Measurements from ENCODE around the gene VPS39. TPM values are rescaled to one million over a fixed set of nuclear protein-coding genes. Genes with fewer than 3 reads are reported as not detected.

VPS39 gene
- total RNA-seq, 1 donor from 2014 or later: 91.9 TPM

DNA sequence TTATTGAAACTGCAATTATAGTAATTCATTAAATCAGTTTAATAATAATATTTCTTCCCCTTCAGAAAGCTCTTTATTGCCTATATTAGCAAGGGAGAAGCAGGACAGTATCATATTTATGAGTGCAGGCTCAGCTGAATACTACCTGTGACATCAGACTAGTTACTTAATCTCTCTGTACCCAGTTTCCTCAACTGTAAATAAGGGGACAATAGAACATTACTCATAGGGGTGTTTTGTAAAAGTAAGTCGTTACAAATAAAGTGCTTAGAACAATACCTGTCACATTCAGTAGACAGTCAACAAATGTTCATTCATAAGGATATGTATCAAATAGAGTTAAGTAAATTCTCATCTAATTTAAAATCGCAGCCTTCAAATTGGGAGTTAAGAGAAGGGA is 12.1 kb upstream of the VPS39 start:
- Histone ChIP-seq H3K27me3 (no peaks in the 10 kb centered on the region), H3K36me3 (peaks cover 46 to 75% of the 10 kb centered on the region in 2 donors), H3K27ac (no peak overlapping the region), H3K4me3 (no peak overlapping the region), H3K9me3 (no peaks in the 10 kb centered on the region), H3K4me1 (no peaks in the 10 kb centered on the region)
- intact Hi-C loops (cut with DNase I): no loop called here
- TF ChIP-seq, protein P1, sequence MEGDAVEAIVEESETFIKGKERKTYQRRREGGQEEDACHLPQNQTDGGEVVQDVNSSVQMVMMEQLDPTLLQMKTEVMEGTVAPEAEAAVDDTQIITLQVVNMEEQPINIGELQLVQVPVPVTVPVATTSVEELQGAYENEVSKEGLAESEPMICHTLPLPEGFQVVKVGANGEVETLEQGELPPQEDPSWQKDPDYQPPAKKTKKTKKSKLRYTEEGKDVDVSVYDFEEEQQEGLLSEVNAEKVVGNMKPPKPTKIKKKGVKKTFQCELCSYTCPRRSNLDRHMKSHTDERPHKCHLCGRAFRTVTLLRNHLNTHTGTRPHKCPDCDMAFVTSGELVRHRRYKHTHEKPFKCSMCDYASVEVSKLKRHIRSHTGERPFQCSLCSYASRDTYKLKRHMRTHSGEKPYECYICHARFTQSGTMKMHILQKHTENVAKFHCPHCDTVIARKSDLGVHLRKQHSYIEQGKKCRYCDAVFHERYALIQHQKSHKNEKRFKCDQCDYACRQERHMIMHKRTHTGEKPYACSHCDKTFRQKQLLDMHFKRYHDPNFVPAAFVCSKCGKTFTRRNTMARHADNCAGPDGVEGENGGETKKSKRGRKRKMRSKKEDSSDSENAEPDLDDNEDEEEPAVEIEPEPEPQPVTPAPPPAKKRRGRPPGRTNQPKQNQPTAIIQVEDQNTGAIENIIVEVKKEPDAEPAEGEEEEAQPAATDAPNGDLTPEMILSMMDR (IDR thresholded peaks at IDR 0.05): no peak
- DNase-seq (ENCODE audit: low spot score in 2 of 2): no peak

DNA sequence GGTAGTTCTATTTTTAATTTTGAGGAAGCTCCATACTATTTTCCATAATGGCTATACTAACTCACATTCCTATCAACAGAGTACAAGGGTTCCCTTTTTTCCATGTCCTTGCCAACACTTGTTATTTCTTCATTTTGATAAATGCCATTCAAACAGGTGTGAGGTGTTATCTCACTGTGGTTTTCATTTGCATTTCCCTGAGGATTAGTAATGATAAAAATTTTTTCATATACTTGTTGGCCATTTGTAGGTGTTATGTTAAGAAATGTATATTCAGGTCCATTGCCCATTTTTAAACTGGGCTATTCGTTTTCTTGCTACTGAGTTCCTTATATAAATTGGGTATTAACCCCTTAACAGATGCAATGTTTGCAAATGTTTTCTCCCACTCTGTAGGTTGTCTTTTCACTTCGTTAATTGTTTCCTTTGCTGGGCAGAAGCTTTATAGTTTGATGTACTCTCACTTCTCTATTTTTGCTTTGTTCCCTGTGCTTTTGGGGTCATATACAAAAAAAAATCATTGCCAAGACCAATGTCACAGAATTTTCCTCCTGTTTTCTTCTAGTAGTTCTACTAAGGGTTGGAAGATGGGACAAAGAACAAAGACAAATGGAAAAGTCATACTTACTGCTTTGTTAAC is 11.0 kb upstream of the VPS39 start:
- Histone ChIP-seq H3K27me3 (no peaks in the 10 kb centered on the region), H3K27ac (no peak overlapping the region), H3K9me3 (no peaks in the 10 kb centered on the region), H3K4me1 (no peaks in the 10 kb centered on the region), H3K36me3 (peaks cover 46 to 64% of the 10 kb centered on the region in 2 donors), H3K4me3 (no peak overlapping the region)
- TF ChIP-seq, protein P1 (IDR thresholded peaks at IDR 0.05): no peak
- intact Hi-C loops (cut with DNase I): no loop called here
- DNase-seq (ENCODE audit: low spot score in 2 of 2): no peak

- Histone ChIP-seq H3K4me1 (no peaks in the 10 kb centered on the region), H3K36me3 (peaks cover 52 to 57% of the 10 kb centered on the region in 2 donors), H3K27ac (no peak overlapping the region), H3K27me3 (no peaks in the 10 kb centered on the region), H3K4me3 (no peak overlapping the region), H3K9me3 (no peaks in the 10 kb centered on the region)
- intact Hi-C loops (cut with DNase I): no loop called here
- TF ChIP-seq, protein P1 (IDR thresholded peaks at IDR 0.05): no peak
- DNase-seq (ENCODE audit: low spot score in 2 of 2): no peak
These were observed 9.5 kb upstream of the VPS39 start for GRCh38 chr15:42217568-42217967.

DNA sequence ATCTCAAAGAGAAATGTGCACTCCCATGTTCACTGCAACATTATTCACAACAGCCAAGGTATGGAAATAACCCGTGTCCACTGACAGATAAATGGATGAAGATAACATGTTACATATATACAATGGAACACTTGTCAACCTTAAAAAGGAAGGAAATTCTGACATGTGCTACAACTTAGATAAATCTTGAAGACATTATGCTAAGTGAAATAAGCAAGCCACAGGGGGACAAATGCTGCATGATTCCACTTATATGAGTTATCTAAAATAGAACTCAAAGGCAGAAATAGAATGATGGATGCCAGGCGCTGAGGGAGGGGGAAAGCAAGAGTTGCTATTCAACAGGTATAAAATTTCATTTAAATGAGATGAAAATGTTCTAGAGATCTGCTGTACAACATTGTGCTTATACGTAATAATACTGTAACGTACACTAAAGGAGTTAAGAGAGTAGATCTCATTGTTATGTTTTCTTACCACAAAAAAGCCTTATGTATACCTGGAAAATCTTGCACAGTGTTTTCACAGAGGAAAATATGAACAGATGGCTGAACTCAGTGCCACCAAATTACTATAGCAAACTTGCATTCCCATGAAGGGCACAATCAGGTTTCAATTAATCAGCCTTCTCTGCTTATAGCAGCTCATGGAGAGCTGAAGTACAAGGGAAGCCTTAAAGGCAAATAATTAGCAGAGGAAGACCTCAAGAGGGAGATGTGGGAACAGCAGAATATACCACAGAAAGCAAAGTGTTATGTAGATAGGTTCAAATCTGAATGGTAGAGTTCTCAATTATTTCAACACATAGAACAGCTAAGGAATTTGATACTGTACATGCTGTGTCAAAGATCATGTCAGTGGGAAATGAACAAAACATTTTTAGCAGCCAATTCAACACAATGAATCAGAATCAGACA is 8.1 kb upstream of the VPS39 start:
- no peaks in the 10 kb centered on the region for H3K9me3 ChIP-seq
- TF ChIP-seq, protein P1 (IDR thresholded peaks at IDR 0.05): no peak
- H3K36me3 ChIP-seq: peaks cover 52 to 57% of the 10 kb centered on the region in 2 donors
- no peak for DNase-seq (ENCODE audit: low spot score in 2 of 2)
- no peaks in the 10 kb centered on the region for H3K4me1 ChIP-seq
- no peaks in the 10 kb centered on the region for H3K27me3 ChIP-seq
- intact Hi-C loops (cut with DNase I): no loop called here
- H3K4me3 ChIP-seq: no peak overlapping the region
- H3K27ac ChIP-seq: no peak overlapping the region

- Histone ChIP-seq H3K9me3 (no peaks in the 10 kb centered on the region), H3K27me3 (no peaks in the 10 kb centered on the region), H3K27ac (no peak overlapping the region), H3K4me1 (no peaks in the 10 kb centered on the region), H3K36me3 (peaks cover 42 to 61% of the 10 kb centered on the region in 2 donors), H3K4me3 (no peak overlapping the region)
- intact Hi-C loops (cut with DNase I): no loop called here
- DNase-seq (ENCODE audit: low spot score in 2 of 2): no peak
- TF ChIP-seq, protein P1 (IDR thresholded peaks at IDR 0.05): no peak
These were observed 6.5 kb upstream of the VPS39 start for GRCh38 chr15:42214600-42214999.

Measured in ascending aorta (tissue), 2 donors.